HepG2 (cell line): ENCODE results near the gene GGACT.

Experiments
- ATF3 ChIP-seq: sonication (generic); formaldehyde crosslinking; IDR thresholded peaks from 2 replicates; pipeline ENCODE4 v1.4.0; 2020; ENCODE audit warnings: missing genetic modification reagents
- ATF7 ChIP-seq, 2 experiments: fragments of 450-650 bp in 1 of 2; sonication (generic) in 1 of 2; formaldehyde crosslinking in 1 of 2; IDR thresholded peaks; 2 replicates each; pipeline versions ENCODE4 v1.4.0 to v1.6.1; 2016 to 2020; ENCODE audit warnings: antibody characterized with exemption in 1 of 2, mild to moderate bottlenecking in 1 of 2, missing genetic modification reagents in 1 of 2
- CCAR2 ChIP-seq: fragments of 200-400 bp; formaldehyde crosslinking; optimal IDR thresholded peaks from 2 replicates; pipeline ENCODE3; 2018; ENCODE audit warnings: low read depth, mild to moderate bottlenecking, low read length, moderate library complexity
- CTCF ChIP-seq: sonication (generic); formaldehyde crosslinking; IDR thresholded peaks from 2 replicates; pipeline ENCODE4 v1.5.0; 2020; ENCODE audit warnings: mild to moderate bottlenecking, missing genetic modification reagents, moderate library complexity
- GABPA ChIP-seq, 2 experiments: IDR thresholded peaks; 2 replicates each; pipeline ENCODE4 v1.6.1; 2011 to 2016; ENCODE audit warnings: low read depth in 2 of 2, low read length in 1 of 2, missing biosample characterization in 1 of 2, missing genetic modification characterization in 1 of 2
- MXI1 ChIP-seq: IDR thresholded peaks from 3 replicates; pipeline ENCODE4 v1.6.1; 2012; ENCODE audit warnings: low read depth, low read length, inconsistent platforms, borderline replicate concordance
- NFIC ChIP-seq: IDR thresholded peaks from 2 replicates; pipeline ENCODE4 v1.6.1; 2012; ENCODE audit warnings: mild to moderate bottlenecking, low read length, inconsistent platforms
- POLR2A ChIP-seq, 2 experiments: IDR thresholded peaks; 2 replicates each; pipeline ENCODE4 v1.6.1; 2011; ENCODE audit warnings: low read depth in 2 of 2, low read length in 2 of 2, mild to moderate bottlenecking in 1 of 2, moderate library complexity in 1 of 2; ENCODE audit not compliant: insufficient read depth in 1 of 2
- PRPF4 ChIP-seq: fragments of 200-400 bp; formaldehyde crosslinking; IDR thresholded peaks from 2 replicates; pipeline ENCODE4 v1.6.1; 2016; ENCODE audit warnings: low read length, low read depth; ENCODE audit not compliant: poor library complexity, severe bottlenecking
- SMAD1 ChIP-seq: sonication (generic); formaldehyde crosslinking; IDR thresholded peaks from 2 replicates; pipeline ENCODE4 v1.4.0; 2020; ENCODE audit warnings: missing genetic modification reagents, low read depth, mild to moderate bottlenecking, borderline replicate concordance
- SNRNP70 ChIP-seq: fragments of 200-400 bp; formaldehyde crosslinking; IDR thresholded peaks from 2 replicates; pipeline ENCODE4 v1.6.1; 2017; ENCODE audit warnings: mild to moderate bottlenecking, low read depth, low read length, moderate library complexity
- SRSF9 ChIP-seq: fragments of 200-400 bp; formaldehyde crosslinking; IDR thresholded peaks from 2 replicates; pipeline ENCODE4 v1.6.1; 2018; ENCODE audit warnings: borderline replicate concordance, mild to moderate bottlenecking, low read depth, low read length; ENCODE audit not compliant: insufficient read depth, poor library complexity, severe bottlenecking
- ZNF546 ChIP-seq: sonication (generic); formaldehyde crosslinking; conservative IDR thresholded peaks from 2 replicates; pipeline ENCODE4 v1.8.1; 2023; ENCODE audit warnings: mild to moderate bottlenecking, missing genetic modification reagents
- TF ChIP-seq, protein P1 (sequence below): sonication (generic); formaldehyde crosslinking; IDR thresholded peaks from 2 replicates; pipeline ENCODE4 v1.5.0; 2020; ENCODE audit warnings: missing genetic modification reagents

DNA sequence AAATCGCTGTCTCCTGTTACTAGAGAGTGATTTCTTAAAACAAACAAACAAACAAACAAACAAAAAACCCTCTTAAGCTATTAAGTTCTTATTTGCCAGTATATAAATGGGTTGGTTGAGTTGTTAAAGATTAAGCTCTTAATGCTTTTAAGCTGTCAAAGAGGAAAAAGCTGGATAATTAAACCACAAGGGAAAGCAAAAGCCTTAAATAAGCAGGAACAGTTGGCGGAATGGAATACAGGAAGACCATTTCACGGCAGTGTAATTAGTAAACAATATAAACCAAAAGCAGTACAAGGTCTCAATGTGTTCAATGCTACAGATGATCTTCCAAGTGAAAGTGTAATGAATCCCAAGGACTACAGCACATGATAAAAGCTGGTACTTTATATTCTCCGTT, 32.2 kb upstream of the GGACT start:
- TF ChIP-seq, protein P1, sequence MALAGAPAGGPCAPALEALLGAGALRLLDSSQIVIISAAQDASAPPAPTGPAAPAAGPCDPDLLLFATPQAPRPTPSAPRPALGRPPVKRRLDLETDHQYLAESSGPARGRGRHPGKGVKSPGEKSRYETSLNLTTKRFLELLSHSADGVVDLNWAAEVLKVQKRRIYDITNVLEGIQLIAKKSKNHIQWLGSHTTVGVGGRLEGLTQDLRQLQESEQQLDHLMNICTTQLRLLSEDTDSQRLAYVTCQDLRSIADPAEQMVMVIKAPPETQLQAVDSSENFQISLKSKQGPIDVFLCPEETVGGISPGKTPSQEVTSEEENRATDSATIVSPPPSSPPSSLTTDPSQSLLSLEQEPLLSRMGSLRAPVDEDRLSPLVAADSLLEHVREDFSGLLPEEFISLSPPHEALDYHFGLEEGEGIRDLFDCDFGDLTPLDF (CRISPR knock-in tag) = no peak
- TF ChIP-seq ZNF546 (CRISPR knock-in tag) = no peak
- TF ChIP-seq GABPA (IDR thresholded peaks at IDR 0.05; ENCODE audit: low read depth, low read length) = no peak
- TF ChIP-seq GABPA (CRISPR knock-in tag; IDR thresholded peaks at IDR 0.05; ENCODE audit: low read depth) = no peak
- no peak for TF ChIP-seq NFIC
- TF ChIP-seq SNRNP70 = no peak
- TF ChIP-seq SMAD1 (CRISPR knock-in tag) = no peak
- no peak for TF ChIP-seq CCAR2
- no peak for TF ChIP-seq SRSF9
- no peak for TF ChIP-seq CTCF (CRISPR knock-in tag)
- no peak for TF ChIP-seq ATF3 (CRISPR knock-in tag)
- TF ChIP-seq MXI1 = no peak
- no peak for TF ChIP-seq PRPF4
- TF ChIP-seq ATF7 (IDR thresholded peaks at IDR 0.05) = no peak
- no peak for TF ChIP-seq ATF7 (CRISPR knock-in tag; IDR thresholded peaks at IDR 0.05)
- no peak for TF ChIP-seq POLR2A (IDR thresholded peaks at IDR 0.05; ENCODE audit: insufficient read depth in 1 of 2, low read depth in 2 of 2, low read length in 2 of 2)
